ENCODE results near the gene EFNA5.

DNA sequence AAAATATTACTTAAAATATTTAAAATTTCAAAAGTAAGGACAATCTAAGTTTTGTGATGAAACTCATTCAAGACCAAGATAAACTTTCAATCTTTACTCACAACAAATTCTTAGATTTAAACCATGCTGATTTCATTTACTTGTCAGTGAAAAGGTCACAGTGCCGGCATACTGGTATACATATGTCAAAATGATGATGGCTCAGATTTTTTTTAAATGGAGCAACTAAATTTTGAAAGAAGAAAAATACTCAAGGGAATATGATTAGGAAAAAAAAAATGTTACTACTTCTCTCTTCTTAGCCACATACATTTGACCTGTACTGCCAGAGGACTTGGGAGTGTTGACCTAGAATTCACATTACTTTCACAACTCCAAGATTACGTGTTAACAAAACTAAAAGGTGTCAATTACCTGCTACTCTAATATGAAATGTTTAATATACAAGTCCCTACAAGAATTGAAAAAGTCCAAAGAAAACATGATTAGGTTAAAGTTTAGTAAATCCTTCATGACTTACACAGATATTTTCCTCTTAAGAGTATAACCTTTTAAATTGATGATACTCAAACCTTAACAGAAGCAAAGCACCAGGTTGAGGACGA, 4.6 kb downstream of the EFNA5 start:
- TF ChIP-seq, protein P1, sequence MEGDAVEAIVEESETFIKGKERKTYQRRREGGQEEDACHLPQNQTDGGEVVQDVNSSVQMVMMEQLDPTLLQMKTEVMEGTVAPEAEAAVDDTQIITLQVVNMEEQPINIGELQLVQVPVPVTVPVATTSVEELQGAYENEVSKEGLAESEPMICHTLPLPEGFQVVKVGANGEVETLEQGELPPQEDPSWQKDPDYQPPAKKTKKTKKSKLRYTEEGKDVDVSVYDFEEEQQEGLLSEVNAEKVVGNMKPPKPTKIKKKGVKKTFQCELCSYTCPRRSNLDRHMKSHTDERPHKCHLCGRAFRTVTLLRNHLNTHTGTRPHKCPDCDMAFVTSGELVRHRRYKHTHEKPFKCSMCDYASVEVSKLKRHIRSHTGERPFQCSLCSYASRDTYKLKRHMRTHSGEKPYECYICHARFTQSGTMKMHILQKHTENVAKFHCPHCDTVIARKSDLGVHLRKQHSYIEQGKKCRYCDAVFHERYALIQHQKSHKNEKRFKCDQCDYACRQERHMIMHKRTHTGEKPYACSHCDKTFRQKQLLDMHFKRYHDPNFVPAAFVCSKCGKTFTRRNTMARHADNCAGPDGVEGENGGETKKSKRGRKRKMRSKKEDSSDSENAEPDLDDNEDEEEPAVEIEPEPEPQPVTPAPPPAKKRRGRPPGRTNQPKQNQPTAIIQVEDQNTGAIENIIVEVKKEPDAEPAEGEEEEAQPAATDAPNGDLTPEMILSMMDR (optimal IDR thresholded peaks at IDR 0.05 in 1 of 3, IDR thresholded peaks at IDR 0.05 in 1 of 3, conservative IDR thresholded peaks at IDR 0.05 in 1 of 3; ENCODE audit: extremely low read depth in 1 of 3, insufficient read depth in 2 of 3, low read length in 3 of 3): no peak
- no peak for TF ChIP-seq EZH2 (IDR thresholded peaks at IDR 0.05; ENCODE audit: low read length)

Measured in keratinocyte (primary cell).